ENCODE data around the gene NDRG3. TPM values are rescaled to one million over a fixed set of nuclear protein-coding genes. Genes with fewer than 3 reads are reported as not detected.
"Not testable (repeated sequence)": the region's sequence is repeated elsewhere in the genome, so short reads cannot be mapped to it uniquely, and the experiment has no call there.

NDRG3 gene
- total RNA-seq, 1 donor from 2014 or later: 27.7 TPM

DNA sequence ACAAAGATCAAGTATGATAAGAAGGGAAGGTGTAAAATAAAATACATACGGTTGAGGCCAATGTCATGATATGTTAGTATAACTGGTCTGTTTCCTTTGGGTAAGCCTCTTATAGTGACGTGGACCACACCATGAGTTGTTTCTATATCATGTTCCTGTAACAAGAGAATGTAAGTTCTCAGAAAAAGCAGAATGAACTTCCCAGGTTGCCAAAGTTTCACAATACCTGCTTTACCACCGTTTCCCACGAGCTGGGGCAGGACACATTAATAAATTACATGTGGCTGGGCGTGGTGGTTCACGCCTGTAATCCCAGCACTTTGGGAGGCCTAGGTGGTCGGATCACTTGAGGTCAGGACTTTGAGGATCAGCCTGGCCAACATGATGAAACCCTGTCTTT is 57.3 kb downstream of the NDRG3 start:
- no peak for DNase-seq (ENCODE audit: low spot score)

- no peak for DNase-seq (ENCODE audit: low spot score)
Observed at GRCh38 chr20:36687850-36688249, 58.0 kb downstream of the NDRG3 start.

GRCh38 chr20:36686944-36687343 is 58.9 kb downstream of the NDRG3 start:
- DNase-seq (ENCODE audit: low spot score): no peak

GRCh38 chr20:36686504-36686903 is 59.4 kb downstream of the NDRG3 start:
- DNase-seq (ENCODE audit: low spot score): no peak

DNA sequence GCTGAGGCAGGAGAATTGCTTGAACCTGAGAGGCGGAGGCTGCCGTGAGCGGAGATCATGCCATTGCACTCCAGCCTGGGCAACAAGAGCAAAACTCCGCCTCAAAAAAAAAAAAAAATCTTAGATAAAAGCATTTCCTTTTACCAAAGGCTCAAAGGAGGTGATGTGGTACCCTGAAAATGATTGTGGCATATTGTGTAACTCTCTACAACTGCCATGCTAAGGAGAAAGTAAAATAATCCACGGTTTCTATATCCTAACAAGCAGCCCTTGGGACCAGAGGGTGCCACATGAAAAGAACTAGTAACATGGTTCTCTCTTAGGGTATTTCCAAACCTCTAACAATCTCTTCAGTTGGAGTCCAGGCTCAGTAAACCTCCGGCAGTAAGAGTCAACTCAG is 61.1 kb downstream of the NDRG3 start:
- DNase-seq (ENCODE audit: low spot score): no peak

DNA sequence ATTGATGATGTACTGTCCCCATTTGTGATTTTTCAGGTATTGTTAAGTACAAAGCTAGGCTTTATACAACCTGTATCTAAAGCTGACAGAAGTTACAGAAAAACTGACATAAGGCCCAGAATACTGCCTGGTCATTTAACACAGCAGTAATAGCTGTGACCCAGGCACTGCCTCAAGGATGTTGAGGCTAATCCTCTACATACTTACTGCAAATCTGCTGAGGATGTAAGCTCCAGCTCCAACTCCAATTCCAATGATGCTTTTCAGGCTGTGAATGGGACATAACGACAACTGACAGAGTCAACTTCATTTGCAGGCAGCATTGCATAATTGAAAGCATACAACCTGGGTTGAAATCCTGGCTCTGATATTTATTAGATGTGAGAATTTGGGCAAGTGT is 63.6 kb downstream of the NDRG3 start:
- DNase-seq (ENCODE audit: low spot score): no peak

DNA sequence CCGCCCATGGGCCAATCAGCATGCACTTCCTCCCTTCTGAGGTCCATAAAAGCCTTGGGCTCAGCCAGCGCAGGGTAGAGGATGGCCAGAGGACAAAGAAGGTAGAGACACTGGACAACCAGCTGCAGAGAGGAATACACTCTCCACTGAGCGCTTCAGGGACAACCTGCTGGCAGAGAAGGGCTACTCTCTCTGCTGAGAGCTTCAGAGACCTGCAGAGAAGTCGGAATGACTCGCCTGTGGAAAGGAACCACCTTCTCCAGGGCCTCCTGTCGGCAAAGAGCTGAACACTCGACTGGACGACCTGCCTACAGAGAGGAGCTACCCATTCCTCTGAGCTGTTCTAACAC is 68.5 kb downstream of the NDRG3 start:
- no peak for DNase-seq (ENCODE audit: low spot score)

DNA sequence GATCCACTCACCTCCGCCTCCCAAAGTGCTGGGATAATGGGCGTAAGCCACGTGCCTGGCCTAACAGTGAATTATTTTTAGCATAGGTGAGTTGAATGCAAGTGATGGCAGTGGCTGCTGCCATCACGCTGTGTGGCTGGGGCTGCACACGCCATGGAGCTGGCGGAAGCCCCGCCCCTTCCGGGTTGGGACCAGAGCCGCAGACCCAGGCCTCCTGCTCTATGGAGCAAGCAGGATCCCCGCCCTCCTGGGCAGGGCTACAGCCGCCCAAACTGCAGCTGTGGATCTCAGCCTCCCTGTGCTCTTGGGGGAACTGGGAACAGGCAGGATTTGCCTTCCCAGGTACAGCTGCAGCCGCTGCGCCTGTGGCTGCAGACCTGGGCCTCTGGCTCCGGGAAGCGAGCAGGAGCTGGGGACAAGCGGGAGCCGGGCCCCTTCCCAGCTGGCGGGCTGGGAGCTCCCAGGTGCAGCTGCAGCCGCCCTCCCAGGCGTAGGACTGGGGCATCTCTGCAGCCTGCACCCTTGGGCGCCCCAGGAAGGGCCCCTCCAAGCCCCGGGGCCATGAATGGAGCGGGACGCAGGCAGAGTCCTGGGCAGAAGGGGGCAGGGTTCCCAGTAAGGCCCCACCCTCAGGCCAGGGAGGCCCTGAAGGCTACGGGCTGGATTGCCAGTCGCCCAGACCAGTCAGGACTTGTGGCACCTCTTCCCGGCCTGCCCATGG is 69.0 kb downstream of the NDRG3 start:
- no peak for DNase-seq (ENCODE audit: low spot score)

DNA sequence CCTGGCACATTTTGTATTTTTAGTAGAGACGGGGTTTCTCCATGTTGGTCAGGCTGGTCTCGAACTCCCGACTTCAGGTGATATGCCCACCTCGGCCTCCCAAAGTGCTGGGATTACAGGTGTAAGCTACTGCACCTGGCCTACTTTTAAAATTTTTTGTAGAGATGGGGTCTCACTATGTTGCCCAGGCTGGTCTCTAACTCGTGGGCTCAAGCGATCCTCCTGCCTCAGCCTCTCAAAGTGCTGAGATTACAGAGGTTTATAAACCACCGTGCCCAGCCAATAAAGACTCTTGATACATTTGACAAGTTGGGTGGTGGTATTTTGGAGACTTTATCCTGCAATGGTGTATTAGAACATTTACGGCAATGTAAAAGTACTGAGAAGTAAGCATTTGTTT is 70.3 kb downstream of the NDRG3 start:
- not testable (repeated sequence) for DNase-seq (ENCODE audit: low spot score)

- no peak for DNase-seq (ENCODE audit: low spot score)
Observed at GRCh38 chr20:36672991-36673390, 72.9 kb downstream of the NDRG3 start.

- DNase-seq (ENCODE audit: low spot score): no peak
Observed at GRCh38 chr20:36670665-36671357, 75.1 kb downstream of the NDRG3 start.

GRCh38 chr20:36666181-36666740 is 79.6 kb downstream of the NDRG3 start:
- no peak for DNase-seq (ENCODE audit: low spot score)

DNA sequence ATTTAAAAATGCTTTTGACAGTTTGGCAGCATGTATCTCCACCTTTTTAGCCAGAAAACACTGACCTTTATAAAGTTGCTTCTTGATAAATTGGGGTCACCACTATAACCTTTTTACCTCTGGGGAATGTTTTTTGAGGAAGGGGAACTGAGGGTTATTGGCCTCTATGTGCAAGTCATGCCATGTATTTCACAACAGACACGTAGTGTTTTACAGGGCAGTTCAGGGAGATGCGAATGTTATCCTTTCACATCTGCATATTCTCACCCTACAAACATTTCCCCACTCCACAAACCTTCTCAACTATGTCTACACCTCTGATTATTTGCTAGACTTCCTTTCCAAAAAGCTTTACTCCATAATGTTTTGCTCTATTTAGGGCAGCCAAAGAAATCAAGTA is 82.9 kb downstream of the NDRG3 start:
- no peak for DNase-seq (ENCODE audit: low spot score)

- no peak for DNase-seq (ENCODE audit: low spot score)
Observed at GRCh38 chr20:36658300-36658699, 87.6 kb downstream of the NDRG3 start.

DNA sequence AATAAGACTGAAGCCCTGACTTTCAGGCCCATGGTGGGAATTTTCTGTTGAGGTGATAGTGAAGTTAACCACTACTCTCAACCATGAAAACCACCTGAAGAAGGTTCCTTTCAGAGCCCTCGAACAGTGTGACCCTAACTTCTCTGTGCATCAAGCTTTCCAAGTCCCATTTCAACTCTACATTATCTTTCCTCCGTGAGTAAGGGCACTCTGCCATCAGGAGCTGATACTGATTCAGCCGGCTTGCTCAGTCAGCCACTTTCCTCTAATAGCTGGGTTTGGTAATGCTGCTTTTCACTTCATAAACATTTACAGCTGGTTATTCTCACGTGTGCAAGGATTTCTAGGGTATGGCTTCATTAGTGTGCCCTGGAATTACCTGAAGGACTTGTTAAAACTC is 89.2 kb downstream of the NDRG3 start:
- no peak for DNase-seq (ENCODE audit: low spot score)

- DNase-seq (ENCODE audit: low spot score): no peak
Observed at GRCh38 chr20:36655004-36655403, 90.9 kb downstream of the NDRG3 start.

GRCh38 chr20:36654506-36654905 is 91.4 kb downstream of the NDRG3 start:
- DNase-seq (ENCODE audit: low spot score): no peak

GRCh38 chr20:36653456-36653855 is 92.4 kb downstream of the NDRG3 start:
- DNase-seq (ENCODE audit: low spot score): no peak

DNA sequence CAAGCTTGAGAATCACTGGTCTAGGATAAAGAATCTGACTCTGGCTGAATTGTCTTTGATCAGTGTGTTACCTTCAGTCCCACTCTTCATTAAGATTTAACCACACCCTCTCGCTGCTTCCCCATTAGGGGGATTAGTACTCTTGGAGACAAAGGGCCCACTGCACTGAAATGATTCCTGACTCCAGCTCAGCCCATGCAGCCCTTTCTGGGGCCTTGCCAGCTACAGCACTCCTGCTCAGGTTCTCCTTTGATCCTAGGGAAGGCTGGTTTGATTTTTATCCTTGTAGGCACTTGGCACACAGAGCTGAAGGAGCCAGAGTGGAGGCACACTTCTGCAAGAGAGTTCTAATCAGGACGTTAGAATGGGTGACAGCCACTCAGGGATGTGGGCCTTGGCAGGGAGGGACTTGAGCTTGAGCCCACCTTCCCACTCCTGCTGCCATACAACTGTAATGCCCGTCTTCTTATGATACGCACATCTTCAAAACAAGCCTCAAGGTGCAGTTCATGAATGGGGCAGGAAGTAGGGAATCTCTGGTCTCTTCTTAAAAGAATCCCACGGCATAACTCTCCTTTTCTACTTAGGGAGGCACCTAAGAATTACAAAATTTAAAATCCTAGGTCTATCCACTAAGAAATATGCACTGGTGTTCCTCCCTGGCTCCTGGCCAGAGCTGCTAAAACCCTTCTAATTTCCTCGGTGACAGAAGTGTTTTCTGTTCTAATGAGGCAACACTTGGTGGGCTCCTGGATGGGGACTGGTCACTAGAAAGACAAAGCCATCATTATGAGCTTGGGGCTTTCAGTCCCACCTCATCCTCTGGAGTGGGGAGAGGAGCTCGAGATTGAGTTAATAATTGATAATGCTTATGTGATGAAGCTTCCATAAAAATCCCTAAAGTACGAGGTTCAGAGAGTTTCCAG is 98.4 kb downstream of the NDRG3 start:
- no peak for DNase-seq (ENCODE audit: low spot score)

- DNase-seq (ENCODE audit: low spot score): no peak
Observed at GRCh38 chr20:36646678-36647077, 99.2 kb downstream of the NDRG3 start.

GRCh38 chr20:36645998-36646397 is 99.9 kb downstream of the NDRG3 start, which contains the start of gene SLA2:
TSS of gene SLA2 (minus strand) at chr20:36646196. CDS start at chr20:36641335, 4,861 bp downstream.
- DNase-seq (ENCODE audit: low spot score): peak; percentile 23

DNA sequence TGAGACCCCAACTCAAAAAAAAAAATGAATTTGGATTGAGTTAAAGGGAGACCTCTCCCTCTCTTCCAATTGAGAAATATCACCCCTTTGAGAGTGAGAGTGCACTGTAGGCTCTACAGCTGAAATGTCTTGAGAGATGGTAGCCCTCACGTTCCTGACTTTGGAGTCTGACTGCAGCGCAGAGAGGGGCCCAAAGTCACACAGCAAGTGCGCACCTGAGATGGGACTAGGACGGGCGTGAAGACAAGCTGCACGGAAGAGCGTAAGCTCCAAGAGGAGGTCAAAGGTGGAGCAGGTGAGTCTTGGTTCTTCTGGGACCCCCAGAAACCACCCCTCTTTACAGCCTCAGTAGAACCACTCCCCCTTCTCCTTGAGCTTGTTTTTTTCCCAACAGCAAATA is 100.5 kb downstream of the NDRG3 start:
- no peak for DNase-seq (ENCODE audit: low spot score)
